GM04504 (cell line): Measurements from ENCODE around the gene DNAH7.

Experiments
- DNase-seq: peaks from one replicate; pipeline ENCODE4 v3.0.0-alpha.2; 2012; ENCODE audit warnings: low read depth

Gene DNAH7

GRCh38 chr2:195805283-195805976 is 263.2 kb downstream of the DNAH7 start:
- no peak for DNase-seq

GRCh38 chr2:195795879-195796278 is 272.8 kb downstream of the DNAH7 start:
- DNase-seq, result no peak

DNA sequence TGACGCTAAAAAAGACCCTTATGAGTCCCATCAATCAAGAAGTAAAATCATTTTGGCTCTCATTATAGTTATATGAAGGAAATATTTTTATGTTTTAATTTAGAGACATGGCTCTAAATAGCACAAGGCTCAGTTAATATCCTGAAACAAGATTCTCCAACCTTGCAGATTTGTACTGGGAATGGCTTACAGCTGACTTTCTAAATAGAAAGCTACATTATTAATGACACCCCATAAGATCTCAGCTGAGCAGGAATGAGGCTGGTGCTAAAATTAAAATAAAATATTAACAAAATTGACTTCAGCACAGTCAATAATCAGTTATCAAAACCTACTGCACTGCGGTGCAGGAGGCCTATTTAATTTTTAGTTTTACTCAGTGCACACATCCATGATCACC is 274.8 kb downstream of the DNAH7 start:
- no peak for DNase-seq

GRCh38 chr2:195782156-195782555 is 286.5 kb downstream of the DNAH7 start:
- DNase-seq, result no peak

GRCh38 chr2:195779491-195779890 is 289.1 kb downstream of the DNAH7 start:
- DNase-seq, result no peak

DNA sequence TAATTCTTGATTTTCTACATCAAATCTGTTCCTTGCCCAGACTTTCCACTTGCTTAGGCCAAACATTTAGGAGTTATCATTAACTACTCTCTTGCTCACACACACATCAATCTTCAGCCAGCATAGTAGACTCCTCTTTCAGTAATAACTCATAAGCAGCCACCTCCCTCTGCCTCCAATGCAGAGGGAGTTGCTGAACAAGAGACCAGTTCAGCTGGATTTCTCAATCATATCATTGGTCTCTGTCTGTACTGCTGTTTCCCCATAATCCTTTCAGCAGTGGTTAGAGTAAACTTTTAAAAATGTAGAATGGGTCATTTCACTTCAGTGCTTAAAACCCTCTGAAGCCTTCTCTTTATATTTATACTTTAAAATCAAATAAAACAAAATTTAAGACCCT is 298.7 kb downstream of the DNAH7 start:
- DNase-seq, result no peak

DNA sequence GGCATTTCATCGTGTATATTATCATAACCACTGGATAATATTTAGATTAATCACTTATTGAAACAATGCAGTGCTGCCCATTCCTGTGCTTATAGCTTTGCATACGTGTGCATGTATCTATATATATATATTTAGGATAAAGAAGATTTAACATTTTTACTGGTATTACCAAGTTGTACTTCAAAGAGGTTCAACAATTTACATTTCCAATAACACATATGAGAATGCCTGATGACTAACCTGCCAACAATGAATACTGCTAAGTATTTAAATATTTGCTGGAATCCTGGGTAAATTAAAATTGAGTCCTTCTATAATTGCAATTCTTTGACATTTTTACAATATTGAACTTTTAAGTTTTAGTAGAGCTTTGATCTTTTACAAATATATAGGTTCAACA is 300.2 kb downstream of the DNAH7 start:
- DNase-seq, result no peak

DNA sequence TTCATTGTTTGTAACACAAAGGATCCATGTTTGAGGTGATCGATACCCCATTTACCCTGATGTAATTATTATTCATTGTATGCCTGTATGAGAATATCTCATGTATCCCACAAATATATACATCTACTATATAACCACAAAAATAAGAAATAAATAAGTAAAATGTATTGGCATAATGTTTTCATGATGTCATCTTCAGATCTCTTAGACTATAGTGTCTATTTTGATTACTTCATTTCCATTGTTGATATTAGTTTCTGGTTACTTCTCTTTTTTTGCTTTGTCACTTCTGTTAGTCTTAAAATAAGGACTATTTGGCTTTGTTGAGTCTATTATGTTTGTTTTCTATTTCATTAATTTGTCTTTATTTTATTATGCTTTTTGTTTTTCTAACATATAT is 301.9 kb downstream of the DNAH7 start:
- DNase-seq, result no peak

- DNase-seq, result no peak
Observed at GRCh38 chr2:195763866-195764265, 304.8 kb downstream of the DNAH7 start.

- no peak for DNase-seq
Observed at GRCh38 chr2:195759877-195760276, 308.8 kb downstream of the DNAH7 start.

DNA sequence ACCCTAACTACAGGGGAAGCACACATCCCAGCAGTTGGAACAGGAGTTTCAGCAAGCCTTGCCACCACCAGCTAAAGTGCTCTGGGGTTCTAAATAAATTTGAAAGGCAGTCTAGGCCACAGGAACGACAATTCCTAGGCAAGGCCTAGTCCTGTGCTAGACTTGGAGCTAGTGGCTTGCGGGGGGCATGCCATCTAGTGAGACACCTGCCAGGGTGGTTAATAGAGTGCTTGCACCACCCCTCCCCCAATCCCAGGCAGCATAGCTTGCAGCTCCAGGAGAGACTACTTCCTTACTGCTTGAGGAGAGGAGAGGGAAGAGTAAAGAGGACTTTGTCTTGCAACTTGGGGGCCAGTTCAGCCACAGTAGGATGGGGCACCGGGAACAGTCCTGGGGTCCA is 309.8 kb downstream of the DNAH7 start:
- DNase-seq, result no peak

- no peak for DNase-seq
Observed at GRCh38 chr2:195756218-195756942, 312.3 kb downstream of the DNAH7 start.

DNA sequence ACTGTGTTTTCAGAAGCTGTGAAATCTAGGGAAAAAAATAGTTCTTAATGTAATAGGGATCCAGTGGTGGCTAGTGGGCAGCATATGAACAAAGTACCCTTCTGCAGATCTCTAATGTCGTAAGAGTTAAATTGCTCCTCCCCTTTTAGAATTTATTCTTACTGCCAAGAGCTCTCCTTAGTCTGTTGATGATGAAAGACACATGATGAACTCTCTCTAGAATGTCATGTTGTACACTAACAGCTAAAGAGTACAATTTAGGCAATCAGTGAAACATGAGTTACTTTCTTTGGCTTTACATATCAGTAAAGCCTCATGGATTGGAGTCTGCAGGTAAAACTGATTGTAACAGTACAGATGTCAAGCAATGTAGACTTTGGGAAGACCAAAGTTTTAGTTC is 327.4 kb downstream of the DNAH7 start:
- DNase-seq, result no peak

DNA sequence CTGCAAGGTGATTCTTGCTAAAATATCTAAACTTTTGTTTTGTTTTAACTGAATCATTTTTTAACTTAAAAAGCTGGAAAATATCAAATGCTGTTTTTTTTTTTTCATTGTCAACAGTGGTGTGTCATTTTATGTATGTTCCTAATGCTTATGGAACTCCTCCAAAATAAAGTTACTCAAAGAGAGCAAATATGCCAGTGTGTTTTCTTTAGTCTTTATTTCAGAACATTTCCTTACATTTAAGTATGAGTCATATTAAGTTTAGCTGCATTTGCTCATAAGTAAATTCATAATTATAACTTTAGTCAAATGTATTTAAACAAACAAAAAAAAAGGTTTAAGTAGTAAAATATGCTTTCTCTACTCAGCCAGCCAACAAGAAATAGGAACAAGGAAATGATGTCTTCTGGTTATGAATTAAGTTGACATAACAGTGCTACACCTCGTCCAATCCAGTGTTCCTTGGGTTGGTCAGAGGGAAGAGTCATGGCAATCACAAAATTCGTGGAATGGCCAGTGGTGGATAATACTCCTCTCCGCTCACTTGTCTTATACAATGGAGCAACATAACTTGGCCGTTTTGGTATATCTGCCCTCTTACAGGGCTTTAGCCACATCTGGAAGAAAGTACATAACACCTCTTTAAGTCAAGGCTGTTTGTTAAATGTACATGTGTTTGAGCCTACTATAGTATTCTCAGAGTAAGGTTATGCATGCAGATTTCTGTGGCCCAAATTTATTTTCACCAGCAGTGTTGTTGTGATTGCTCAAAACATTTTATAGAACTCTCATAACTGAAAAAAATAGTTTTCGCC is 330.9 kb downstream of the DNAH7 start:
- DNase-seq, result no peak

- no peak for DNase-seq
Observed at GRCh38 chr2:195735347-195735746, 333.3 kb downstream of the DNAH7 start.

- no peak for DNase-seq
Observed at GRCh38 chr2:195734931-195735330, 333.7 kb downstream of the DNAH7 start.

- no peak for DNase-seq
Observed at GRCh38 chr2:195734395-195734794, 334.2 kb downstream of the DNAH7 start.

- no peak for DNase-seq
Observed at GRCh38 chr2:195733831-195734230, 334.8 kb downstream of the DNAH7 start.

- DNase-seq, result no peak
Observed at GRCh38 chr2:195732574-195732973, 336.1 kb downstream of the DNAH7 start.

DNA sequence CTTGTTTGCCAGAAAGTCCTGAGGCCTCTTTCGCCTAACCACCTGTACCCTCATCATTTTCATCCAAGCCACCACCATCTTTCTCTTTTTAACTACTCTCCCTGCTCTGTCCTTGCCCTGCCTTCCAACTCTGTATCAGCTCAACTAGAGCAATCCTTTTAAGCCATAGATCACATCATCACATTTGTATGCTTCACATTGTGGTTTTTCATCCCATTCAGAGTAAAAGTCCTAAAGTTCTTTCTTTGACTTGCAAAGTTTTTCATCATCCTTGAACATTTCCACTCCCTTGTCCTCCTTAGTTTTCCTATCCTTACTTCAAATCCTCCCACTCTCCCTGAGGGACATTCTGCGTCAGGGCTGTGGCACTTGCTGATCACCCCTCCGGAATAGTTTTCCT is 337.7 kb downstream of the DNAH7 start:
- DNase-seq, result no peak

DNA sequence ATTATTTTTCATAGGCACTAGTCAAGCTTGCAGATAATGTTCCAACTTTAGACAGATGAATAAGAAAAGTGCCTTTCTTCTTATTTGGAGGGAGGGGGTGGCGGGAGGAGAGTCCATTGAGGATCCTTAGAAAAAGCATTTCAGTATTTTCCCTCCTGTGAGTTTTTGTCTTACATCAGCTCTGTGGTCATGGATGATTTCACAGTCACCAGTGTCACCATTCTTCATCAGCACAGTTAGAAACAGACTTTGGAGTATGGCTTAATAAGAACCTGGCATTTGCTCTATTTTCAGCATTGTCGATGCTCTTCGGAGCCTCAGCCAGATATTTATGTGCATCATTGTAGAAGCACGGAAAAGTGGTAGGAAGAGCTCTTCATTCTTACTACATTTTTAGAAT is 341.5 kb downstream of the DNAH7 start:
- DNase-seq, result no peak

DNA sequence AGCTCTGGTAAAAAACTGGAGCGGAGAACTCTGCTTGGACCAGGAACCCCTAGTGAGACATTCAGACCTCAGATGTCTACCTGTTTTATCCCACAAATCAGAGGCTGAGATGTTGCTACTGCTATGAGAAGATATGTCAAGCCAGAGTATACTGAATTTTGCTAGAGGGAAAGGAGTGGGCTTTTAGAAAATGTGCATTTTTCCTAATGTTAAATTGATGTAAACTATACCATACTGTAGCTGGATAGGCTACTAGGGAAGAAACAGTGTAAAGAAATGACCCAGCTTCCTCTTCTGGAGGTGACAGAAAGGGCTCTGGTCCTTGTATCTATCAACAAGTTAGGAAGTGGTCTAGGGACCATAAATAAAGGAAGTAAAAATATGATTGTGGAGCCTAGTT is 346.6 kb downstream of the DNAH7 start:
- no peak for DNase-seq

- DNase-seq, result no peak
Observed at GRCh38 chr2:195721042-195721441, 347.6 kb downstream of the DNAH7 start.
